HG03378 (cell line): ENCODE results near the gene PRELP.

ENCODE experiments used
- ATAC-seq: cut with Tn5 transposase; IDR thresholded peaks from one replicate; pipeline ENCODE4 v1.9.1; 2021; ENCODE audit warnings: mild to moderate bottlenecking, moderate library complexity; ENCODE audit not compliant: unreplicated experiment

The PRELP gene

GRCh38 chr1:203476216-203476814 is 709 bp downstream of the PRELP start:
- no peak for ATAC-seq

GRCh38 chr1:203477748-203478147 is 2.1 kb downstream of the PRELP start:
- ATAC-seq = no peak

- ATAC-seq = no peak
These were observed 2.6 kb downstream of the PRELP start for GRCh38 chr1:203478231-203478630.

- ATAC-seq = no peak
These were observed 3.4 kb downstream of the PRELP start for GRCh38 chr1:203478986-203479385.

- ATAC-seq = no peak
These were observed 4.0 kb downstream of the PRELP start for GRCh38 chr1:203479646-203480045.

- ATAC-seq = no peak
These were observed 4.5 kb downstream of the PRELP start for GRCh38 chr1:203480084-203480483.

GRCh38 chr1:203480525-203481084 is 5.0 kb downstream of the PRELP start:
- no peak for ATAC-seq

- no peak for ATAC-seq
These were observed 5.6 kb downstream of the PRELP start for GRCh38 chr1:203481196-203481595.

GRCh38 chr1:203486618-203487370 is 11.2 kb downstream of the PRELP start:
- ATAC-seq = no peak

GRCh38 chr1:203488539-203488938 is 12.9 kb downstream of the PRELP start:
- ATAC-seq = no peak

GRCh38 chr1:203490607-203491006 is 15.0 kb downstream of the PRELP start:
- no peak for ATAC-seq

GRCh38 chr1:203491664-203492063 is 16.1 kb downstream of the PRELP start:
- no peak for ATAC-seq

- no peak for ATAC-seq
These were observed 16.6 kb downstream of the PRELP start for GRCh38 chr1:203492082-203492747.

- ATAC-seq = no peak
These were observed 17.1 kb downstream of the PRELP start for GRCh38 chr1:203492748-203493130.

GRCh38 chr1:203493901-203494300 is 18.3 kb downstream of the PRELP start, which contains the start of gene OPTC:
OPTC (plus strand) TSS chr1:203494153; CDS start chr1:203496006, 1,853 bp downstream.
- ATAC-seq = no peak

GRCh38 chr1:203495845-203496244 is 20.2 kb downstream of the PRELP start:
- no peak for ATAC-seq

- no peak for ATAC-seq
These were observed 21.7 kb downstream of the PRELP start for GRCh38 chr1:203497269-203497777.

GRCh38 chr1:203499643-203500278 is 24.2 kb downstream of the PRELP start:
- no peak for ATAC-seq

- ATAC-seq = no peak
These were observed 24.7 kb downstream of the PRELP start for GRCh38 chr1:203500279-203500678.

- ATAC-seq = no peak
These were observed 28.2 kb downstream of the PRELP start for GRCh38 chr1:203503836-203504235.
